Measurements from ENCODE around the gene TPRKB.
"Not testable (repeated sequence)": the region's sequence is repeated elsewhere in the genome, so short reads cannot be mapped to it uniquely, and the experiment has no call there.

Gene TPRKB

DNA sequence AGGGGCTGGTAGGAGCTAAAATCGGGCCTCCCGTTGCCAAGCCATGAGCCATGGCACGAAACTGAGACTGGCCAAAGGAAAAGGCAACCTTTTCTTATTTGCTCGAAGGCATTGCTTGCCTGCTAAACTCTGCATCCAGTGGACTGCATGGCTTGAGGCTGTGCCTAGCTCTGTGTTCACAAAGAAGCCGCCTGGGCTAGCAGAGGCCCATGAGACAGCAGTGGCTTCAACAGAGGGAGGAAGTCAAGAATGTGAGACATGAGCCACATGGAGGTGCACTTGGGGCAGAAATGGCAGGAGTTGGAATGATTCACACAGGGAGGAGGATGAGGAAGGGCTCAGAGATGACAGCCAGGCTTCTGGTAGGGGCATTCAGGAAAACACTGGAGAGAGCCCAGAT, 33.5 kb downstream of the TPRKB start:
- Histone ChIP-seq H3K27ac (ENCODE audit: low read depth, low read length) (no peak overlapping the region), H3K4me1 (ENCODE audit: control insufficient read depth, insufficient read depth, low read length) (no peaks in the 10 kb centered on the region), H3K36me3 (ENCODE audit: control insufficient read depth, insufficient read depth, low read length) (no peaks in the 10 kb centered on the region)

DNA sequence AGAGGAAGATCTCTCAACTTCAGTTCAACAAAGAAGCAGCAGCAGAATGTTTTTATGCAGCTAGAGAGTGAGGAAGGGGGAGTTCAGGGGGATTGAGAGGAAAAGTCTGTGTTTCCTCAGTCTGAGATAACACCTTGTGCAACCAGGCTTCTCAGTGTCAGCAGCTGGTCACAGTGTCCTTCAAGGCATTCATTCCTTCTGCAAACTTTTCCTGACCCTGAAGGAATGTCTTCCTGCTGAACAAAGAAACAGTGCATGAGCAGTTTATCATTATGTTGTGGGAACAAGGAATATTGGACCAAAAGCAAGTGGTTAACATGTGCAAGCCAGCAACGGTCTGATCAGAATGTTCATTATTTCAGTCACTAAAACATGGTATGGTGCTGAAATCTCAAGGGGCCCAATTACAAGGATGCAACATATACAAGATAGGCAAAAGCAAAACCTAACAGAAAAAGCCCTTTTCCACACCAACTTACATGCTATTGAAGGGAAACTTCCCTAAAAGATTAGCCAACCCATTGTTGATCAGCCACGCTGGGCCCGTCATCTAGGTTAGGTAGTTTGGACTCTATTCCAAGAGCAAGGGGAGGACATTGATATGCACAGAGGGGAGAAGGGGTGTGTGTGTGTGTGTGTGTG, 34.2 kb downstream of the TPRKB start:
- H3K9ac ChIP-seq (ENCODE audit: low read length); H3K27ac ChIP-seq (ENCODE audit: low read depth, low read length); H3K36me3 ChIP-seq (ENCODE audit: control insufficient read depth, insufficient read depth, low read length); H3K4me3 ChIP-seq (ENCODE audit: low read length); H3K27me3 ChIP-seq (ENCODE audit: control insufficient read depth, insufficient read depth, low read length); H3K4me1 ChIP-seq (ENCODE audit: control insufficient read depth, insufficient read depth, low read length): not testable (repeated sequence)

More for the DNA sequence above, 33.5 kb downstream of the TPRKB start:
- Histone ChIP-seq H3K9ac (ENCODE audit: low read length) (no peak overlapping the region), H3K27me3 (ENCODE audit: control insufficient read depth, insufficient read depth, low read length) (no peaks in the 10 kb centered on the region), H3K4me3 (ENCODE audit: low read length) (no peak overlapping the region)

DNA sequence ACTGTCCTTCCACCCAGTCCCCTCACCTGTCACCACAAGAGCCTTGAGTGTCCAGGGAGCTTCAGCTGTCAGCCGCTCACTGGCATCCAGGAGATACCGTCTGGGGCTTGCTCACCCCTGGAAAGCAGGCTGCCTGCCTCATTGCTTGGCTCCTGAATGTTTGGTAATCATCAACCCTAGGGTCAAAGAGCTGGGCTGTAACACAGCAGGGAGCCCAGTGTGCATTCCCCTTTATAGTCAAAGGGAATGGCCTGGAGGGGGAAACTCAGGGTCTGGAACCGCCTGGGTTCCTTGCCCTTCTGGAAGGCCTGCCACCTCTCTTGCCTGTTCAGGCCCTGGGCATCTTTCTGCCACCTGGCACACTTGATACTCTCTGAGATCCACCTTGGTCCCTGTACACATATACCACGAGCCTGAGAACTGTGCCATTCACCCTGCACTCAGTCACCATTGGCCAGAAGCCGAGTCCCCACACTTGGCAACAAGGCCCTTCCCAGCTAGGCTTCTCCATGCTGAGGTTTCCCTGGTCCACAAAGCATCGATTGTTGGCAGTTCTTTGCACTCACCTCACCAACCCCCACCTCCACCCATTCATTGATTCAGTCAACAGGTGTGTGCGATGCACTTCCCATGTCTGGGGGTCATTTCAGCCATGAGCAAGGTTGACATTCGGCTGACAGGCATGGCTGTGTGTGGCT, 35.0 kb downstream of the TPRKB start:
- Histone ChIP-seq H3K9ac (ENCODE audit: low read length) (no peak overlapping the region), H3K27me3 (ENCODE audit: control insufficient read depth, insufficient read depth, low read length) (no peaks in the 10 kb centered on the region), H3K4me3 (ENCODE audit: low read length) (no peak overlapping the region), H3K27ac (ENCODE audit: low read depth, low read length) (no peak overlapping the region), H3K36me3 (ENCODE audit: control insufficient read depth, insufficient read depth, low read length) (no peaks in the 10 kb centered on the region), H3K4me1 (ENCODE audit: control insufficient read depth, insufficient read depth, low read length) (no peaks in the 10 kb centered on the region)

DNA sequence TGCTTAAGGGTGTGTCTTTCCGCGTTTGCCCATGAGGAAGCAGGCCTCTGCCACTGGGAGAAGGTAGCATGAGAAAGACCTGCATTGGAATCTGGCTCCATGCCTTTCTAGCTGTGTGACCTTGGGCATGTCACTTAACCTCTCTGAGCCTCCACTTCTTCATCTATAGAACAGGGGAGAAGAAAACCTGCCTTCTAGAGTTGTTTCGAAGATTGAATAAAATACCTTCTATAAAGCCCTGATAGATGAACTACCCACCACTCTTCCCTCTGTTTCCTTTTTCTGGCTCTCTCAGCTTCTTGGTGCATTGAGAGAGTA, 35.7 kb downstream of the TPRKB start:
- not testable (repeated sequence) for H3K27me3 ChIP-seq (ENCODE audit: control insufficient read depth, insufficient read depth, low read length); H3K36me3 ChIP-seq (ENCODE audit: control insufficient read depth, insufficient read depth, low read length); H3K4me1 ChIP-seq (ENCODE audit: control insufficient read depth, insufficient read depth, low read length); H3K4me3 ChIP-seq (ENCODE audit: low read length); H3K27ac ChIP-seq (ENCODE audit: low read depth, low read length); H3K9ac ChIP-seq (ENCODE audit: low read length)

DNA sequence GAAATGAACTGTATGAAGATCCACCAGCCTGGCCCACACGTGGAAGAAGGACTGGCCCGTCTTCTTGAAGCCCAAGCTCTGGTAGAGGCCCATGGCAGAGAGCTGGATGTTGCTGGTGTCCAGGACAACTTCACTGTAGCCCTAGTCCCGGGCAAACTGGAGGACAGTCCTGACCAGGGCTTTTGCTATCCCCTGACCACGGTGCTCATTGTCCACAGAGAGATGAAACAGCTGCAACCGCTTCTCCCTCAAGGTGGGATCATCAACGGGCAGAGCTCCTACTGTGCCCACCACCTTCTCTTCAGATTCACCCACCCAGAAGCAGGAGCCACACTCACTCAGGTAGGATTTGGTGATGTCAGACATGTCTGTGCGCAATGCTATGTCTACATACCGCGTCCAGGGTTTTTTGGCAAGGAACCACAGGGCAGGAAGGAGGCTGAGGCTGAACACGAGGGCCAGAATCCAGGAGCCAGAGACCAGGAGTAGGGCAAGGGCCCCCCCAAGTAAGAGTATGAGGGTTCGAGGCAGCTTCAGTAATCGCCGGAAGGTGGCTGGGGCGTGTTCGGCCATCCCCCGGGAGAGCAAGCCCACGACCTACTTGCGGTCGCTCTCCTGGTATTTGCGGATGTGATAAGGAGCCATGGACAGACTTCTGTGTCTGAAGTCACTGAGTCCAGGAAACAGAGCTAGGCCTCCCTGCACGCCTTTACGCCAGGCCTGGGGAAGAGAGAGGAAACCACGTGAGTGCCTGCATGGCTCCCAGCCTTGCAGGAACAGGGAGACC, 36.3 kb downstream of the TPRKB start:
- no peaks in the 10 kb centered on the region for H3K4me1 ChIP-seq (ENCODE audit: control insufficient read depth, insufficient read depth, low read length)
- no peak overlapping the region for H3K4me3 ChIP-seq (ENCODE audit: low read length)
- H3K27ac ChIP-seq (ENCODE audit: low read depth, low read length), result no peak overlapping the region
- H3K9ac ChIP-seq (ENCODE audit: low read length), result no peak overlapping the region
- no peaks in the 10 kb centered on the region for H3K27me3 ChIP-seq (ENCODE audit: control insufficient read depth, insufficient read depth, low read length)
- no peaks in the 10 kb centered on the region for H3K36me3 ChIP-seq (ENCODE audit: control insufficient read depth, insufficient read depth, low read length)

DNA sequence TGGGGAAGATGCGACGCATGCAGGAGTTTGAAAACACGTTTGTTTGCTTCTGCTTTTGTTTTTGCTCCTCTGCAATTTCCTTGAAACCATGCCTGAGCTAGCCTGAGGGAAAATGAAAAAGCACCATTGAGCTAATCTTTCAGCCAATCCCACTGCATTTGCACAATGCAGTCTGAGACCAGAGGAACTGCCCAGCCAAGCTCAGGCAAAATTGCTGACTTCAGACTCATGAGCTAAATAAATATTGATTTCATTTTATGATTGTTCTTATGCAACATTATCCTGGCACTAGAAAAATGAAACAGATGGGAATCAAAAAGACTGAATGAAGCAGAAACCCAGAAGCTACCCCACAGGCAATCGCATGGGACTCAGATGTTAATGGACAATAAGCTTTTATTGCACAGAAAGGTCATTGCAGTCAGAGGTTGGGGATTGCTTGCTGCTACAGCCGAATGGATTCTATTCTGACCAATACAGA, 37.0 kb downstream of the TPRKB start:
- H3K27me3 ChIP-seq (ENCODE audit: control insufficient read depth, insufficient read depth, low read length), result no peaks in the 10 kb centered on the region
- H3K4me3 ChIP-seq (ENCODE audit: low read length), result no peak overlapping the region
- H3K9ac ChIP-seq (ENCODE audit: low read length), result no peak overlapping the region
- no peak overlapping the region for H3K27ac ChIP-seq (ENCODE audit: low read depth, low read length)
- H3K36me3 ChIP-seq (ENCODE audit: control insufficient read depth, insufficient read depth, low read length), result no peaks in the 10 kb centered on the region
- no peaks in the 10 kb centered on the region for H3K4me1 ChIP-seq (ENCODE audit: control insufficient read depth, insufficient read depth, low read length)

DNA sequence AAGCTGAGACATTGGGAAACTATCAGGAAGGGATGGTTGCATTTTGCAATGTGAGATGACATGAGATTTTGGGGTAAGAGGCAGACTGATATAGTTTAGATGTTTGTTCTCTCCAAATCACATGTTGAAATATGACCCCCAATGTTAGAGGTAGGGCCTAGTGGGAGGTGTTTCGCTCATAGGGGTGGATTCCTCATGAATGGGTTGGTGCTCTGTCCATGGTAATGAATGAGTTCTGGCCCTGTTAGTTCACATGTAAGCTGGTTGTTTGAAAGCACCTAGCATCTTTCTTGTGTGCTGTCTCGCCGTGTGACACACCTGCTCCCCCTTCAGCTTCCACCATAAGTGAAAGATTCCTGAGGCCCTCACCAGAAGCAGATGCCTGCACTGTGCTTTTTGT, 37.7 kb downstream of the TPRKB start:
- Histone ChIP-seq H3K9ac (ENCODE audit: low read length) (no peak overlapping the region), H3K27me3 (ENCODE audit: control insufficient read depth, insufficient read depth, low read length) (no peaks in the 10 kb centered on the region), H3K4me1 (ENCODE audit: control insufficient read depth, insufficient read depth, low read length) (no peaks in the 10 kb centered on the region), H3K36me3 (ENCODE audit: control insufficient read depth, insufficient read depth, low read length) (no peaks in the 10 kb centered on the region), H3K27ac (ENCODE audit: low read depth, low read length) (no peak overlapping the region), H3K4me3 (ENCODE audit: low read length) (no peak overlapping the region)

DNA sequence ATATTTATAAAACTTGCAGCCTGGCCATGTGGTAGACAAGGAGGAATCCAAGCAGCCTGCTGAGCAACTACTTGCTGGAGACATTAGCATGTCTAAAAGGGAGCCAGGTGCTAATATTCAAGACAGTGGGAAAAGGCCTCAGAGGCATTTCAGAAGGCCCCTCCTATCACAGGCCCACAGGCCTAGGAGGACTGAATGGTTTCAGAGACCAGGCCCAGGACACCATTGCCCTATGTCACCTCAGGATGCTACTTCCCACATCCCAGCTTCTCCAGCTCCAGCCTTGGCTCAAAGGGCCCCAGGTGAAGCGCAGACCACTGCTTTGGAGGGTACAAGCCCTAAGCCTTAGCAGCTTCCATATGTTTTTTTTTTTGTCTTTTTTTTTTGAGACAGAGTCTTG, 39.0 kb downstream of the TPRKB start:
- Histone ChIP-seq H3K27ac (ENCODE audit: low read depth, low read length) (no peak overlapping the region), H3K9ac (ENCODE audit: low read length) (no peak overlapping the region), H3K4me1 (ENCODE audit: control insufficient read depth, insufficient read depth, low read length) (no peaks in the 10 kb centered on the region), H3K36me3 (ENCODE audit: control insufficient read depth, insufficient read depth, low read length) (no peaks in the 10 kb centered on the region), H3K27me3 (ENCODE audit: control insufficient read depth, insufficient read depth, low read length) (no peaks in the 10 kb centered on the region), H3K4me3 (ENCODE audit: low read length) (no peak overlapping the region)

DNA sequence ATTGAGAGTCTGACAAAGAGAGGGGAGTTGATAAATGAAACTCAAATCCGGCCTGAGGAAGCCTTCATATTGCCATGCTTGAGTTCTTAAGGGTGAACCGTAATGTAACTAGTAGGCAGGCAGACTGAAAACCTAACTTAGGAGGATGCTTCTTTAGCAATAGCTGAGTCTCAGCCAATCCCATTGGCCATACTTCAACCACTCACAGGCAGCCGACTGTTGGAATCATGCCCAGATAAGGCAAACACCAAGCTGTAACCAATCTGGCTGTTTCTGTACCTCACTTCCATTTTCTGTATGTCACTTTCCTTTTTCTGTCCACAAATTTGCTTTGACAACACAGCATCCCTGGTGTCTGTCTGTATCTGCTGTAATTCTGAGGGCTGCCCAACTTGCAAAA, 39.5 kb downstream of the TPRKB start:
- Histone ChIP-seq H3K27ac (ENCODE audit: low read depth, low read length) (no peak overlapping the region), H3K36me3 (ENCODE audit: control insufficient read depth, insufficient read depth, low read length) (no peaks in the 10 kb centered on the region), H3K4me1 (ENCODE audit: control insufficient read depth, insufficient read depth, low read length) (no peaks in the 10 kb centered on the region), H3K4me3 (ENCODE audit: low read length) (no peak overlapping the region), H3K27me3 (ENCODE audit: control insufficient read depth, insufficient read depth, low read length) (no peaks in the 10 kb centered on the region), H3K9ac (ENCODE audit: low read length) (no peak overlapping the region)

DNA sequence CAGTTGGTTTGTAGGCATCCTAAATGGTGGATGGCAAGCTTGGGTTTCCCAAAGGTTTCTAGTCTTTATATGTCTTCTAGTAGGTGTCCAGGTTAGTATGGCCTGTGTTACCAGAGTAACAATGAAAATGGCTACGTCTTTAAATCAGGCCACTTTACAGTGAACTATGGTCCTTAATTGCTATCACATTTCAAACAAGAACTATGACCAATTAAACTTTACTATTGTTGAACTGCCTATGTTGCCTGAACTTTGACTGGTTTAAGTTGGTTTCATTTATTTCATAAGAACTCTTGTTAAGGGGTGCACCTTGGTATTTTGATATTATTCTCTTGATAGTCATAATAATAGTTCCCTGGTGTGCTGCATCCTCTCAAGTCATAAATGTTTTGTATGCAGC, 40.2 kb downstream of the TPRKB start:
- H3K4me1 ChIP-seq (ENCODE audit: control insufficient read depth, insufficient read depth, low read length); H3K36me3 ChIP-seq (ENCODE audit: control insufficient read depth, insufficient read depth, low read length); H3K9ac ChIP-seq (ENCODE audit: low read length); H3K4me3 ChIP-seq (ENCODE audit: low read length); H3K27me3 ChIP-seq (ENCODE audit: control insufficient read depth, insufficient read depth, low read length); H3K27ac ChIP-seq (ENCODE audit: low read depth, low read length): not testable (repeated sequence)

DNA sequence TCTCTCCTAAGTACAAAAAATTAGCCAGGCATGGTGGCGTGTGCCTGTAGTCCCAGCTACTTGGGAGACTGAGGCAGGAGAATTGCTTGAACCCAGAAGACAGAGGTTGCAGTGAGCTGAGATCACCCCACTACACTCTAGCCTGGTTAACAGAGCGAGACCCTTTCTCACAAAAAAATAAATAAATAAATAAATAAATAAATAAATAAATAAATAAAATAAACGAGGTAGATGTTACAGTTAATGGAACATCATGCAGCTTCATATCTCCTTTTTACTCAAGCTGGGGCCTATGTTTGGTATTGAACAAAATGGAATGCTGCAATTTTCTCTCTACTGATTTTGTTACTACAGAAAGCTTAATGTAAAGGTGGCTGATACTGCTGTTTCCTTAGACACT, 40.6 kb downstream of the TPRKB start:
- H3K27me3 ChIP-seq (ENCODE audit: control insufficient read depth, insufficient read depth, low read length), result not testable (repeated sequence)

DNA sequence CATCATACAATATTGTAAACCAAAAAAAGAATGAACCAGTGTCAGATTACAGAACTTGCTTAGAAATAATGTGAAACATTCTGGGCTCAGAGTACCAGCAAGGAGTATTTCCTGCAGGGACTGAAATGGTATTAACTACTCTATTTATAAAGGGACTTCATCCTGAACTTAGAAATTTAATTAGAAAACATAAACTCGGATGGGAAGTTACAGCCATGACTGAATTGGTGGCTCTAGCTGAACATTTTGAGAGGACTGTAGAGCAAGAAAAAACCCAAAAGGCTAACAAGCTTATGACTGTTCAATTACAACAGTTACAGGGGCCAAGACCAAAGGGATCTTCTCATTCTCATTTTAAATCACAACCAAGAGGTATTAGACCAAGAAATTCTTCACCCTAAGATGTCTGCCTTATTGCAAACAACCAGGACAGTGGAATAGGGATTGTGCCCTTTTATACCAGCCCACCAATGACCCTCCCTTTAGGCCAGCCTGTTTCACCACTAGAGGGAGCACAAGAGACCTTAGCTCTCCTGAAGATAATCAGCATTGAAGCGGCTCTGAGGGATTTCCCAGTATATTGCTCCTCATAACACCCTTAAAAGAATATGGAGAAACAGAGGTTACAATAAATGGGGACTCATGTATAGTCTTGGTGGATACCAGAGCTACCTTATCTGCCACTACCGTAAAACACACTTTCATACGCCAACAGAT, 46.6 kb downstream of the TPRKB start:
- not testable (repeated sequence) for H3K4me3 ChIP-seq (ENCODE audit: low read length); H3K27ac ChIP-seq (ENCODE audit: low read depth, low read length); H3K4me1 ChIP-seq (ENCODE audit: control insufficient read depth, insufficient read depth, low read length); H3K36me3 ChIP-seq (ENCODE audit: control insufficient read depth, insufficient read depth, low read length); H3K27me3 ChIP-seq (ENCODE audit: control insufficient read depth, insufficient read depth, low read length); H3K9ac ChIP-seq (ENCODE audit: low read length)

More for the DNA sequence above, 40.6 kb downstream of the TPRKB start:
- not testable (repeated sequence) for H3K4me1 ChIP-seq (ENCODE audit: control insufficient read depth, insufficient read depth, low read length); H3K27ac ChIP-seq (ENCODE audit: low read depth, low read length); H3K9ac ChIP-seq (ENCODE audit: low read length); H3K4me3 ChIP-seq (ENCODE audit: low read length); H3K36me3 ChIP-seq (ENCODE audit: control insufficient read depth, insufficient read depth, low read length)
